Loucy (cell line): Measurements from ENCODE around the gene ARRDC2.

Source experiments
- CTCF ChIP-seq: fragments of 200-600 bp; sonication (generic); conservative IDR thresholded peaks from 2 replicates; pipeline ENCODE4 v1.5.1; 2014; ENCODE audit warnings: mild to moderate bottlenecking, antibody characterized with exemption, low read length
- EZH2phosphoT487 ChIP-seq: fragments of 200-600 bp; IDR thresholded peaks from 2 replicates; pipeline ENCODE4 v1.6.1; 2018; ENCODE audit warnings: antibody characterized with exemption, mild to moderate bottlenecking, moderate library complexity, borderline replicate concordance

- TF ChIP-seq CTCF, result no peak
- TF ChIP-seq EZH2phosphoT487, result no peak
Observed at GRCh38 chr19:17993076-17993813, 14.7 kb upstream of the ARRDC2 start.
